ENCODE results near the gene PPM1H.

PPM1H gene

GRCh38 chr12:62758216-62758615 lies 176.7 kb downstream of the PPM1H start:
- TF ChIP-seq CTCF (IDR thresholded peaks at IDR 0.05) = no peak
- H3K36me3 ChIP-seq = no peaks in the 10 kb centered on the region
- H3K9me3 ChIP-seq = no peaks in the 10 kb centered on the region
- no peaks in the 10 kb centered on the region for H3K27me3 ChIP-seq
- no peak overlapping the region for H3K27ac ChIP-seq
- H3K4me1 ChIP-seq (ENCODE audit: control insufficient read depth in 1 of 2, insufficient read depth in 1 of 2, low read depth in 1 of 2, low read length in 1 of 2) = no peaks in the 10 kb centered on the region
- no peak overlapping the region for H3K4me3 ChIP-seq (ENCODE audit: low read depth in 1 of 2, low read length in 1 of 2)

- Histone ChIP-seq H3K36me3 (no peaks in the 10 kb centered on the region), H3K27ac (no peak overlapping the region), H3K27me3 (no peaks in the 10 kb centered on the region), H3K4me3 (ENCODE audit: low read depth in 1 of 2, low read length in 1 of 2) (no peak overlapping the region), H3K4me1 (ENCODE audit: control insufficient read depth in 1 of 2, insufficient read depth in 1 of 2, low read depth in 1 of 2, low read length in 1 of 2) (no peaks in the 10 kb centered on the region), H3K9me3 (no peaks in the 10 kb centered on the region)
- no peak for TF ChIP-seq CTCF (IDR thresholded peaks at IDR 0.05)
Observed at GRCh38 chr12:62757048-62757447, 177.9 kb downstream of the PPM1H start.

- Histone ChIP-seq H3K36me3 (no peaks in the 10 kb centered on the region), H3K4me3 (ENCODE audit: low read depth in 1 of 2, low read length in 1 of 2) (no peak overlapping the region), H3K27ac (no peak overlapping the region), H3K9me3 (no peaks in the 10 kb centered on the region), H3K4me1 (ENCODE audit: control insufficient read depth in 1 of 2, insufficient read depth in 1 of 2, low read depth in 1 of 2, low read length in 1 of 2) (no peaks in the 10 kb centered on the region), H3K27me3 (no peaks in the 10 kb centered on the region)
- TF ChIP-seq CTCF (IDR thresholded peaks at IDR 0.05) = no peak
Observed at GRCh38 chr12:62754706-62755105, 180.2 kb downstream of the PPM1H start.

GRCh38 chr12:62751810-62752155 lies 183.2 kb downstream of the PPM1H start:
- no peak overlapping the region for H3K27ac ChIP-seq
- H3K27me3 ChIP-seq = no peaks in the 10 kb centered on the region
- no peaks in the 10 kb centered on the region for H3K36me3 ChIP-seq
- peaks cover 6 to 10% of the 10 kb centered on the region in 2 experiments for H3K4me1 ChIP-seq (ENCODE audit: control insufficient read depth in 1 of 2, insufficient read depth in 1 of 2, low read depth in 1 of 2, low read length in 1 of 2)
- no peaks in the 10 kb centered on the region for H3K9me3 ChIP-seq
- H3K4me3 ChIP-seq (ENCODE audit: low read depth in 1 of 2, low read length in 1 of 2) = no peak overlapping the region
- TF ChIP-seq CTCF (IDR thresholded peaks at IDR 0.05) = no peak

GRCh38 chr12:62750941-62751809 lies 183.8 kb downstream of the PPM1H start:
- TF ChIP-seq CTCF (IDR thresholded peaks at IDR 0.05) = no peak
- no peak overlapping the region for H3K4me3 ChIP-seq (ENCODE audit: low read depth in 1 of 2, low read length in 1 of 2)
- H3K27ac ChIP-seq = no peak overlapping the region
- no peaks in the 10 kb centered on the region for H3K9me3 ChIP-seq
- H3K36me3 ChIP-seq = no peaks in the 10 kb centered on the region
- H3K4me1 ChIP-seq (ENCODE audit: control insufficient read depth in 1 of 2, insufficient read depth in 1 of 2, low read depth in 1 of 2, low read length in 1 of 2) = peaks cover 6 to 10% of the 10 kb centered on the region in 2 experiments
- no peaks in the 10 kb centered on the region for H3K27me3 ChIP-seq
